ENCODE measurements around the gene FAHD2A.
"Not testable (repeated sequence)": the region's sequence is repeated elsewhere in the genome, so short reads cannot be mapped to it uniquely, and the experiment has no call there.

The FAHD2A gene

GRCh38 chr2:95376311-95377215 is 25.9 kb upstream of the FAHD2A start:
- DNase-seq = no peak

DNA sequence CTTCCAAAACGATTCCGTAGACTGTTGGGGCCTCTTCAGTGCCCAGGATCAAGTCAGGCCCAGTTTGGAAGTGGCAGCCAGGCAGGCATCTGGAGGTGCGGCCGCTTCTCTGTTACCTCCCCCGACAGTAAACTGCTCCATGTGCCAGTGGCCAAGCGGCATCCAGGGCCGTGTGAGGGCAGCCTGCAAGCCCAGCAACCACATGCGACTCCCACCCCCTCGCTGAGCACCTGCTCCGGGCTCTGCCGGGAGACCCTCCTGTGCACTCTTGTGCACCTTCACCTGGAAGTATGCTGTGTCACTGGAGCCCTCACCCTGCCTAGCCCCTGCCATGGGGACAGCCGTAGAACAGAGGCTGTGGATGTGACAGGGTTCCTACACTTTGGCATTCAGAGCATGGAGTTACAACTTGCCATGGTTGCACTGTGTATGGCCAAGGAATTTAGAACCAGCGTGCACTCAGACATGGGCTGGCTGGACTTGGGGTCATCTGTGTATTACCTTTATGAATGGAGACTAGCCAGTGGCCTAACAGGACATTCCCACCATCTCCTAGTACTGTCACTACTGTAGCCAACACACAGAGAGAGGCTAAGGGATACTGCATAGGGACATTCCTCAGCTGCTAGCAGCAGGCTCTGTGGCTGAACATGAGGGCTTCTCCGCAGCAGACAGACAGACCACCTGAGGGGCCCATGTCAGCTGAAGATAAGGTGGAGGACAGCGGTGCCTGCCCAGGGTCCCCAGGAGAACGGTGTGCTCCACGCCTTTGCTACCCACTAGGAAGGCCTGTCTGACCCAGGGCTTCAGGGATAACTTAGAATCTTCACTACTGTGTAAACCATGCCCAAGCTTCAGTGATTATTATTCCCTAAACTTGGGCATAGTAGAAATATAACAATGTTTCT is 25.0 kb upstream of the FAHD2A start:
- DNase-seq = no peak

DNA sequence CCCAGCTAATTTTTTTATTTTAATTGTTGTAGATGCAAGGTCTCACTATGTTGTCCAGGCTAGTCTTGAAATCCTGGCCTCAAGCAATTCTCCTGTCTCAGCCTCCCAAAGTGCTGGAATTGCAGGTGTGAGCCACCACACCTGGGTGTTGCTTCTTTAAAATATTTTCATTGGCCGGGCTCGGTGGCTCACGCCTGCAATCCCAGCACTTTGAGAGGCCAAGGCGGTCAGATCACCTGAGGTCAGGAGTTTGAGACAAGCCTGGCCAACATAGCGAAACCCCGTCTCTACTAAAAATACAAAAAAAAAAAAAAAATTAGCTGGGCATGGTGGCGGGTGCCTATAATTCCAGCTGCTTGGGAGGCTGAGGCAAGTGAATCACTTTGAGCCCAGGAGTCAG is 24.2 kb upstream of the FAHD2A start:
- not testable (repeated sequence) for DNase-seq

- no peak for DNase-seq
Observed at GRCh38 chr2:95379371-95379831, 23.1 kb upstream of the FAHD2A start.

DNA sequence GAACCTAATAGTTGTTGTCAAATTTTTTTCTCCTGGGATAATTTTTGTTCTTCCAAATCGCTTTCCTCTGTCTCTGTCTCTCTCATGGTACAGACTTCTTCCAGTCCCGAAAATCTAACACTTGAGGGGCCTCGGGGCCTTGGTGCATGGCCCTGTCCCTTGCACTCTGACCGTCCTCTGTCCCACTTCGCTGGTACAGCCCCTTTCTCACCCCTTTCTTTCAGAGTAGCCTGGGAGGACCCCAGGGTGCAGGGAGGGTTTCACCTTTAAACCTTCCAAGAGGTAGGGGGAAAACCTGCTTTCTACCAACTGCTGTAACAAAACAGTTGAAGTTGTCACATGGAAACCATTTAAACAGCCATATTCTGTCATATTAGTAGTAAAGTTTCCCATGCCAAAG is 22.2 kb upstream of the FAHD2A start:
- no peak for DNase-seq

DNA sequence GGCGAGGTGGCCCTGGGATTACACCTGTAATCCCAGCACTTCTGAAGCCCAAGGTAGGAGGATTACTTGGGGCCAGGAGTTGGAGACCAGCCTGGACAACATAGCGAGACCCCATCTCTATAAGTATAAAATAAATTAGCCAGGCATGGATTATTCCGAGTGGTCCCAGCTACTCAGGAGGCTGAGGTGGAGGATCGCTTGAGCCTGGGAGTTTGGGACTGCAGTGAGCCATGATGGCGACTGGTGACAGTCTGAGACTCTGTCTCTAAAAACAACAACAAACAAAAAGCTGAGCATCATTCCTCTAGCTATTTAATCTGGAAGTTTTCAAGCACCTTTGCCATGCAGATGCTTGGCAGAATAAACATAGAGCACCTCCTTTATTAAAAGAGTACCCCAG is 21.8 kb upstream of the FAHD2A start:
- no peak for DNase-seq

DNA sequence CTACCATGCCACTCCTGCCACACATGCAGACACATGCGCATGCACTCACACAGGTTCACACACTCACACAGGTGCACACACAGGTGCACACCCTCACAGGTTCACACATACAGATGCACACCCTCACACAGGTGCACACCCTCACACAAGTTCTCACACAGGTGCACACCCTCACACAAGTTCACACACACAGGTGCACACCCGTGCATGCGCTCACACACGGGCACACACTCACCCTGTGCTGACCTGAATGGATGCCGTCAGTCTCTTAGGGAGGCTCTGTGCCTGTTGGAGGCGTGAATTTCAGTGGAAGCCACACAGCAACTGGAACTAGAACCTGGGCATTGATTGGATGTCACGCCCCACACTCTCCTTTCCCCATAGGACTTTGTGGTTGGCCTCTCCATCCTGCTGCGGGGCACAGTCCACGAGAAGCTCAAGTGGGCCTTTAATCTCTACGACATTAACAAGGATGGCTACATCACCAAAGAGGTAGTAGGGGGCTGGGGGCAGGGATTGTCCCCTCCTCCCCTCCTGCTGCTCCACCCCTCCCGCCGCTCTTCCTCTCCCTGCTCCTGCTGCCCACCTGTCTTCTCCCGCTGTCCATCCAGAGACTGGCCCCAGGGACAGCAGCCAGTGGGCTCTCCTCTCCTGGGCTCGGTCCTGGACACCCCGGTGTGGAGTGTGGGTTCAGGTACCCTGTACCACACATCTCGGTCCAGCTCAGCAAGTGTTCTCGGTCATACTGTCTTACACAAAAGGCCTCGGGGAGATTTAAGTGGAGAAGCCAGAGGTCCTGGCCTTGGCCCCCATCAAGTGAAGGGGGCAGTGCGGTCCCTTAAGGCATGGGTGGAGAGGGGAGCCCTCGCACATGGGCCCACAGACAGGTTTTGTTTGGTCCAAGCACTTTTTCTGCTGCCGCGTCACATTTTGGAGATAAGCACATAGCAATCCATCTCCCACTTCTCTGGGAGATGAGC is 21.0 kb upstream of the FAHD2A start:
- no peak for DNase-seq

DNA sequence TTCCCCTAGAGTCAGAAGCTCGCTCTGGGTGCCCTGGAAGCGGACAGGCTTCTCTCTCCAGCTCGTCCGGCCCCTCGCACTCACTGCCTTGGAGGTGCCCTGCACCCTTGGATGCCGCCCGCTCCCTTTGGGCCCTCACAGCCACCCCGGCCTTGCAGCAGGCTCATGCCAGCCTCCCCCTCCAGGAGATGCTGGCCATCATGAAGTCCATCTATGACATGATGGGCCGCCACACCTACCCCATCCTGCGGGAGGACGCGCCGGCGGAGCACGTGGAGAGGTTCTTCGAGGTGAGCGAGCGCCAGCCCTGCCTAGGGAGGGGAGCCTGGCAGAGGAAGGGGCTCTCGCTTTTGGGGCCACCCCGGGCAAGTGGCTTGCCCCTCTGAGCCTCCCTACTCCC is 20.3 kb upstream of the FAHD2A start:
- DNase-seq = no peak

- DNase-seq = no peak
Observed at GRCh38 chr2:95382686-95383634, 19.5 kb upstream of the FAHD2A start.

- no peak for DNase-seq
Observed at GRCh38 chr2:95383635-95384027, 18.9 kb upstream of the FAHD2A start.

DNA sequence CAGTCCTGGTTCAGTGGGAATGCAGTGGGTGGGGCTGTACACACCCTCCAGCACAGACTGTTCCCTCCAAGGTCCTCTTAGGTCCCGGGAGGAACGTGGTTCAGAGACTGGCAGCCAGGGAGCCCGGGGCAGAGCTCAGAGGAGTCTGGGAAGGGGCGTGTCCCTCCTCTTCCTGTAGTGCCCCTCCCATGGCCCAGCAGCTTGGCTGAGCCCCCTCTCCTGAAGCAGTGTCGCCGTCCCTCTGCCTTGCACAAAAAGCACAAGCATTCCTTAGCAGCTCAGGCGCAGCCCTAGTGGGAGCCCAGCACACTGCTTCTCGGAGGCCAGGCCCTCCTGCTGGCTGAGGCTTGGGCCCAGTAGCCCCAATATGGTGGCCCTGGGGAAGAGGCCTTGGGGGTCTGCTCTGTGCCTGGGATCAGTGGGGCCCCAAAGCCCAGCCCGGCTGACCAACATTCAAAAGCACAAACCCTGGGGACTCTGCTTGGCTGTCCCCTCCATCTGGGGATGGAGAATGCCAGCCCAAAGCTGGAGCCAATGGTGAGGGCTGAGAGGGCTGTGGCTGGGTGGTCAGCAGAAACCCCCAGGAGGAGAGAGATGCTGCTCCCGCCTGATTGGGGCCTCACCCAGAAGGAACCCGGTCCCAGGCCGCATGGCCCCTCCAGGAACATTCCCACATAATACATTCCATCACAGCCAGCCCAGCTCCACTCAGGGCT is 17.5 kb upstream of the FAHD2A start:
- DNase-seq = no peak

DNA sequence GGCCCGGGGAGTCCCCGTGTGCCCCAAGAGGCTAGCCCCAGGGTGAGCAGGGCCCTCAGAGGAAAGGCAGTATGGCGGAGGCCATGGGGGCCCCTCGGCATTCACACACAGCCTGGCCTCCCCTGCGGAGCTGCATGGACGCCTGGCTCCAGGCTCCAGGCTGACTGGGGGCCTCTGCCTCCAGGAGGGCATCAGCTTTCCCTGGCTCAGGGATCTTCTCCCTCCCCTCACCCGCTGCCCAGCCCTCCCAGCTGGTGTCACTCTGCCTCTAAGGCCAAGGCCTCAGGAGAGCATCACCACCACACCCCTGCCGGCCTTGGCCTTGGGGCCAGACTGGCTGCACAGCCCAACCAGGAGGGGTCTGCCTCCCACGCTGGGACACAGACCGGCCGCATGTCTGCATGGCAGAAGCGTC is 16.9 kb upstream of the FAHD2A start:
- DNase-seq = no peak

DNA sequence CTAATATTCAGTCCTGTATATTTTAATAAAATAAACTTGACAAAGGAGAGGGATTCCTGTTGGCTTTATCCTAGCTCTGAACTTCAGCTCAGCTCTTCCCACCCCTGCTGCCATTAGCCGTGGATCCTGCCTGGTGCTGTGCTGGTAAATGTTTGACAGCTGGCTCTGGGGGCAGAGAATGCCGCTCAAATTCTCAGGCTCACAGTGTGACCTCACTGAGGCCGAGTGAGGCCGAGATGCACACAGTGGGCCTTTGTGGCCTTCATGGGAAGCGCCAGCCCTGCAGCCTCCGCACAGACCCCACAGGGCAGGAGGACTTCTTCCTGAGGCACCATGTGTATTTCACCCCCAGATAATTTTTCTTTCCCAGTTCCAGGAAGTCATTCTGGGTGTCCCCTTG is 16.5 kb upstream of the FAHD2A start:
- no peak for DNase-seq

- DNase-seq = no peak
Observed at GRCh38 chr2:95387358-95387757, 15.2 kb upstream of the FAHD2A start.

DNA sequence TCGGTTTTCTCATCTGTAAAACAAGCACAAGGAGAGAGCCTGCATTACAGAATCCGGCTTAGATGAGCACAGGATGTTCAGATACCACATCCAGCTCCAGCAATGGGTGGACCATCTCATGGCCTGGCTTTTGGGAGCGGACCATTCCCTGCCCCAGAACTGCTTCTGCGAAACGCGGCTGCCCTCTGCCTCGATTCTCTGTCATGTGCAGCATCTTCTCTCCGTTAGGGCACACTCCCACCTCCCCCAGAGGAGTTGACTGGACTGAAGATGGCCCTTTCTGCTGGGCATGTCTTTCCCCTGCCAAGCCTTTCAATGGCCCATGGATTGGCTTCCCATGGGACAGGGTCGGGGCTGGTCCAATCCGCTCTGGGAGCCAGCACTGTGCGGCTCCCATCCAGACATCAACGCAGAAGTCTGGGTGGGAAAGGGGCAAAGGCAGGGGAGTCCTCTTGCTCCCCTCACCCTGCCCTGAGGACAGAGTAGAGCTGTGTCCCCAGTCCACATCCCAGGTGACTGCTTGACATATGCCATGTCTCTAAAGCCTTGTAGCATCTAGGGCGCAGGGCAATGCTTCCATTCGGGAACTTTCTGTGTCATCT is 14.3 kb upstream of the FAHD2A start:
- DNase-seq = no peak

- DNase-seq = no peak
Observed at GRCh38 chr2:95388856-95389244, 13.7 kb upstream of the FAHD2A start.

DNA sequence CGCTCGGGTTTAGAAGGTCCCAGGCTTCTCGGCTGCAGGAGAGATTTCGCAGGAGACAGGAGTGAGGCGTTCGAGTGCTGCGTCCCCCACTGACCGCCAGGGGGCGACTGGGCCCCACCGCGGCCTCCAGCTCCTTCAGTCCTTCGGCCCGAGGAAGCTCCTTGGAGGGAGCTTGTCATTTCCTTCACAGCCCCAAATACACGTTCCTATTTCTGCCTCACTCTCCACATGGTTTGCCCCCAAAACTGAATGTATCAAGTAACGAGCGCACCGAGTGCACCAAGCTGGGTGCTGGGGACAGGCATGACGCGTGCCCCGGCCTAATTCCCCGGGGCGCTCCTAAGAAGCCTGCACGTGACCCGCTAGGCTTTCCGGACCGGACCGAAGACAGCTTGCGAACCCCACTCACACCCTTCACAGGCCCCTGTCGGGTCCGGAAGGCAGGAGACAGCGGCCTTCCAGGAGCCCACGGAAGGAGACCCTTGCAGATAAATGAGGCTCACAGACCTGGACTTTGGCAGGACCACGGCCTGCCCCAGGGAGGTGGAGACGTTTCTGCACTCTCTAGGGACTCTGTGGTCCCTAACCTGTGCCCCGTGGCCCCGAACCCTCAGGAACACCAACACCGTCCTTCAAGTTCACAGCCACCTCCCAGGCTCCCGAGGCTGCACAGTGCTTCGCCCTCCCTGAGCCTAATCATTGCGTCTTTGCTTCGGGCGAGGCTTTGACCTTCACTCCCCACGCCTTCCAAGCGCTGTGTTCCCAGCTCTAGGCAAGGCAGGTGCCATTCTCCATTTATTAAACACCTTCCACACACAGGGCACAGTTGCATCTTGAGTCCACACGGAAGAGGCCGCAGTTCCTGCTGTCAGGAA is 13.0 kb upstream of the FAHD2A start:
- DNase-seq = peak; percentile 30

DNA sequence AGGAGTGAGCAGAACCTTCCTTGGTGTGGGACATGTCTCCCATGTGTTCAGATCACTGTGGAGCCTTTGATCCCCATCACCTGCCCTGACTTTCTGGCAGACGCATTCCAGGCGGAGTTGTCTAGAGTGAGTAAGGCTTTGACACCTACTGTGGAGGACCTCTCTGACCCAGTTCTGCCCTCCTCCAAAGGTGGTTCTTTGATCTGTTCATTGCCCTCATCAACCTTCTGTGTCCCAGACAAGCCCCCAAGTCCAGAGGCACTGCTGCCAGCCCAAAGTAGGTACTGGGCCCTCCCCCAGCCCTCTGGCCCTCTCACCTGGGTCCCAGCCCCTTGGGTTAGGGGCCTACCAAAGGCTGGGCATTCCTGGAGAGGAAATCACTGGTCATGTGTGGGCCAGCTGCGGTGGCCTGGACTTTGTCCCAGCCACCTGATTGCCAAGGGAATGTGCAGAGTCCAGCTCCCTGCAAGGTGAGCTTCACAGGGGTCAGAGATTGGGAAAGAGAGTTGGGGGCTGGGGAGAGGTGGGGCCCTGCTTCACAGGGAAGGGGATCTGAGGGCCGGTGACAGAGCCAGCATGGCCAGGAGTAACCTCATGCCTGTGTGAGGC is 12.1 kb upstream of the FAHD2A start:
- DNase-seq = no peak

DNA sequence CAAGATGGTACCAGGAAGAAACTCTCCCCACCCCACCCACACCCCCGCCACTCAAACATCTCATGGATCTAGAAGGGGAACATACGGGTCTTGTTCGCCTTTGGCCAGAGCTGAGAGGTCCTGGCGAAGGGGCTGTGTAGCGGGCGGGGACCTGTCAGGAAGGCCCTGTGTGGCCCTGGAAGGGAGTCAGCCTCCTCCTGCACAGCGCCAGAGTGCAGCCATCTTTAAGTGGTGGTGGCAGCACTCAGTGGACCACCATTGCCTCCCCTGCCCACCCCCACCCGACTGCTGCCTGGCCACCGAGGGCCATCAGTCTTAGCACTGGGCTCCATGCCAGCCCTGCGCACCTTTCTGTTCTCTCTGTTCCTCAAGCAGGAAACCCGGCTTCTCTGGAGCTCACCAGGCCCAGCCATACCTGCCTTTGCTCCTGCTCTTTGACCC is 11.6 kb upstream of the FAHD2A start:
- no peak for DNase-seq

Measured in CD4-positive, alpha-beta T cell treated with Interleukin-4 for 4 hours (primary cell).